Tibial nerve (tissue), 4 donors: ENCODE results near the gene GSN.

Experiments used
- CTCF ChIP-seq, 5 experiments: fragments of 200-600 bp in 3 of 5; fragments of 450-650 bp in 2 of 5; sonication (generic) in 3 of 5; IDR thresholded peaks; one replicate each; pipeline ENCODE4 v1.5.1; 2016 to 2019; ENCODE audit warnings: antibody characterized with exemption in 5 of 5, mild to moderate bottlenecking in 3 of 5, moderate library complexity in 2 of 5
- EP300 ChIP-seq, 2 donors: sonication (generic); formaldehyde crosslinking; IDR thresholded peaks; one replicate each; pipeline ENCODE4 v1.6.1; 2017; ENCODE audit warnings: antibody characterized with exemption in 2 of 2, mild to moderate bottlenecking in 1 of 2

- no peak for TF ChIP-seq CTCF (IDR thresholded peaks at IDR 0.05)
- TF ChIP-seq EP300 (IDR thresholded peaks at IDR 0.05): no peak
Measured at GRCh38 chr9:121266356-121266755, 1.6 kb upstream of the GSN start.
